BLaER1 treated with 17β-estradiol and CSF1 and Interleukin-3, amounts not matched to agents 10 nM and 100 nM (cell line): Measurements from ENCODE around the gene BRD1.

Source experiments
- H3K27ac ChIP-seq, 11 experiments: shearing (Covaris generic); formaldehyde crosslinking; 2 replicates each; pipeline ENCODE4 v1.8.1; 2022
- H3K27me3 ChIP-seq, 11 experiments: shearing (Covaris generic); formaldehyde crosslinking; 2 replicates each; pipeline ENCODE4 v1.8.1; 2022
- H3K36me3 ChIP-seq, 11 experiments: shearing (Covaris generic); formaldehyde crosslinking; 2 replicates each; pipeline ENCODE4 v1.8.1; 2022
- H3K4me1 ChIP-seq, 10 experiments: shearing (Covaris generic); formaldehyde crosslinking; 2 replicates each; pipeline ENCODE4 v1.8.1; 2022
- H3K4me2 ChIP-seq, 11 experiments: shearing (Covaris generic); formaldehyde crosslinking; 2 replicates each; pipeline ENCODE4 v1.8.1; 2022
- H3K4me3 ChIP-seq, 10 experiments: shearing (Covaris generic); formaldehyde crosslinking; 2 replicates each; pipeline ENCODE4 v1.8.1; 2022
- H3K9ac ChIP-seq, 11 experiments: shearing (Covaris generic); formaldehyde crosslinking; 2 replicates each; pipeline ENCODE4 v1.8.1; 2022
- H3K9me3 ChIP-seq, 11 experiments: shearing (Covaris generic); formaldehyde crosslinking; replicated peaks in 1 of 11; 2 replicates each; pipeline ENCODE4 v1.8.1; 2022
- H4K20me1 ChIP-seq, 11 experiments: shearing (Covaris generic); formaldehyde crosslinking; 2 replicates each; pipeline ENCODE4 v1.8.1; 2022
- Cebpa-rat ChIP-seq, 11 experiments: shearing (Covaris generic); IDR thresholded peaks; 2 replicates each; pipeline ENCODE4 v1.8.1; 2022

Gene BRD1

DNA sequence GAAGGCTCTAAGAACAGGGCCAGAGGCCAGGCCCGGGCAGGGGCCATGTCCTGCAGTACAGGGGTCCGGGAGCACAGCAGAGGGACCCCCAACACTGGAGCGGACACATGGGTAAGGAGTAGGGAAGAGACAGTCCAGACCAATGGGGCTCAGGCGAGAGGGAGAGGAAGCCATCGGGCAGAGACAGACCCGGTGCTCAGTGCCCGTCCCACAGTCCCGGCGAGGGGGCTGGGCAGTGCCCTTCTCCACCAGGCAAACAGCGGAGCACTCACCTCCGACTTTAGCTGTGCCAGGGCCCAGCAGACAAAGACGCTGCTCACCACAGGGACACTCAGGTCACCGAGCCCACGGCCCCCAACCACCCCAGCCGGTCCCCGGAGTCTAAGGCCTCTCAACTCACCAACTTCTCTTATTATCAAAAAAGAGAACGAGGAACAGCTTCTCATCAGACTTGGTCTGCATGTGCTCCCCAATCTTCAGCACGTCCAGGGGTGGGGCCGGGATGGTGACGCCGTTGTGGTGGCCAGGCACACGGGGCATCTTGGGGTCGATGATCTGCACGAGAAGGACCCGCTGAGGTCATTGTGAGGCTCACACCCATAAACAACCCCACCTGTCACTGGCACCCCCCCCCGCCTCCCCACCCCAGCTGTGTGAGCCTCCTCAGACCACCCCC lies 52.3 kb downstream of the BRD1 start:
- Histone ChIP-seq H3K9ac (peak overlapping the region in 7 of 11 experiments; percentile 22 to 72 (median 47); a peak in 12 of 22 replicates), H3K4me1 (peaks cover 9 to 96% (median 87%) of the 10 kb centered on the region in 10 experiments; a peak in 19 of 20 replicates), H3K4me3 (no peak overlapping the region; a peak in 2 of 20 replicates), H4K20me1 (peaks cover 49 to 99% (median 96%) of the 10 kb centered on the region in 11 experiments), H3K27ac (peak overlapping the region in 7 of 11 experiments; percentile 32 to 79 (median 71); a peak in 14 of 22 replicates), H3K36me3 (peaks cover 61 to 83% (median 69%) of the 10 kb centered on the region in 11 experiments), H3K4me2 (peak overlapping the region in 10 of 11 experiments; percentile 28 to 92 (median 77); a peak in 19 of 22 replicates), H3K27me3 (no peaks in the 10 kb centered on the region), H3K9me3 (no peaks in the 10 kb centered on the region)
- TF ChIP-seq Cebpa-rat (IDR thresholded peaks at IDR 0.05) = no peak

DNA sequence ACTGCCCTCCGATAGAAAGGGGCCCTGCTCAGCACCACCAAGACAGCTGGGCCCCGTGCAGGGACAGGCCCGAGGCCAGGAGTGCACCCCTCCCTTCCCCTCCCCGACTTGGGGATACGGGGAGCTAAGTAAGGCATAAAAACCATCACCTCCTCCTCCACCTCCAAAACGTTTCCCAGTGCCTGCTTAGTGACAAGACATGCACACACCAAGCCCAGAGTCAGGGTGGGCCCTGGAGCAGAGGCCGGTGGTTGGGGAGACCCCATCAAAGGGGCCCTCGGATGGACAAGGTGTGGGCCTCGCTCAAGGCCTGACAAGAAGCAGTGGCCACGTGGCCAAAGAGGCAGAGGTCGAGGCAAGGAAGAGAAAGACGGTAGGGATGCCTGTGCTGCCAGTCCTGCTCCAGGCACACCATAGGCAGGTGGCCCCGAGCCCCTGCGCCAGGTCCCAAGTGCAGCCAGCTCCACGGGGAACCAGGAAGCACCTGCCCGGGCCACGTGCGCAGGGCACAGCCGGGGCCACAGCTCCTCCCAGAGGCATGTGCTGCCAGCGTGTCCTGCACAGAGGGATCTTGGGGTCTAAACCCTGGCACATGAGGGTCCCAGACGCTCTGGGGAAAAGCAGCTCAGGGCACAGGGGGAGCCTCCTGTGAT lies 53.0 kb downstream of the BRD1 start:
- H3K4me1 ChIP-seq = peaks cover 9 to 96% (median 87%) of the 10 kb centered on the region in 10 experiments; a peak in 19 of 20 replicates
- H3K9me3 ChIP-seq = no peaks in the 10 kb centered on the region
- H3K27me3 ChIP-seq = no peaks in the 10 kb centered on the region
- H3K4me2 ChIP-seq = peak overlapping the region; percentile 0 to 92 (median 77); a peak in 19 of 22 replicates
- H3K27ac ChIP-seq = peak overlapping the region in 7 of 11 experiments; percentile 32 to 79 (median 71); a peak in 14 of 22 replicates
- no peak for TF ChIP-seq Cebpa-rat (IDR thresholded peaks at IDR 0.05)
- peak overlapping the region in 7 of 11 experiments; percentile 22 to 72 (median 47); a peak in 12 of 22 replicates for H3K9ac ChIP-seq
- peaks cover 42 to 99% (median 91%) of the 10 kb centered on the region in 11 experiments for H4K20me1 ChIP-seq
- H3K4me3 ChIP-seq = no peak overlapping the region; a peak in 2 of 20 replicates
- peaks cover 54 to 76% (median 62%) of the 10 kb centered on the region in 11 experiments for H3K36me3 ChIP-seq

DNA sequence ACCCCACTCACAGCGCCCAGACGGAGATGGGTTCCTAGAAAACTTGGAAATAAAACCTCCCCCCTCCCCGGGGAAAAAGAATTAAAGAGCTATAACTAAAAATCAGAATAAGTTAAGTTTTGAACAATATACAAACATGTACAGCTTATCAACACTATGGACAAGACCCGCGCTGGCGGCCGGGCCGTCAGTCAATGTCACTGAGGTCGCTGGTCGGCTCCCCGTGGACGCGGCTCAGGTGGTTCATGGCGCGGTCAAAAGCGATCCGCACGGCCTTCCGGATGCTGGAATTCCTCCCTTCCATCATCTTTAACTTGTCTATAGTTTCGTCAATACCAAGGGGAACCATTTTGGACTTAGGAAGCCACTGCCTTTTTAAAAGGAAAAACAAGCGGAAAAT lies 53.6 kb downstream of the BRD1 start:
- TF ChIP-seq Cebpa-rat (IDR thresholded peaks at IDR 0.05) = no peak
- Histone ChIP-seq H3K27ac (peak overlapping the region in 6 of 11 experiments; percentile 3 to 79 (median 74); a peak in 8 of 22 replicates), H3K27me3 (no peaks in the 10 kb centered on the region), H3K9ac (peak overlapping the region in 5 of 11 experiments; percentile 22 to 72 (median 53); a peak in 8 of 22 replicates), H3K9me3 (no peaks in the 10 kb centered on the region), H3K36me3 (peaks cover 48 to 70% (median 56%) of the 10 kb centered on the region in 11 experiments), H4K20me1 (peaks cover 36 to 99% (median 89%) of the 10 kb centered on the region in 11 experiments), H3K4me2 (peak overlapping the region in 10 of 11 experiments; percentile 10 to 92 (median 77); a peak in 19 of 22 replicates), H3K4me1 (peaks cover 9 to 97% (median 87%) of the 10 kb centered on the region in 10 experiments; a peak in 19 of 20 replicates), H3K4me3 (no peak overlapping the region)

DNA sequence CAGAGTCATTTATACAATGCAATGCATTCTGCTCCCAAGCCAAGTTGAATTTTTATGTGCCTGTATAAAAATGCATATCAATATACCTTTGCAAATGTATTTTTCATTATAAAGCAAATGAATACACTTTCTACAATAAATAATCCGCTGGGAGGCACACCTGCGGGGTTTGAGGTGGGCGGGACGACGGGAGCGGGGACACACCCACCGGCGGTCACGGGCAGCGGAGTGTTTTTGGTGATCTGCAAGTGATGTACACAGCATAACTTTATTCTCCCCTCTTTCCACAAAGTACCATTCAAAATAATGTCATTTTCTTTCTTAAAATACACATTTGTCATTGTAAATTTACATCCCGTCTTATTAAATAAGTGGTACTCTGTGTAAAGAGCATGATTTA lies 54.1 kb downstream of the BRD1 start:
- H3K27ac ChIP-seq = peak overlapping the region in 6 of 11 experiments; percentile 3 to 79 (median 74); a peak in 9 of 22 replicates
- H3K27me3 ChIP-seq = no peaks in the 10 kb centered on the region
- peaks cover 48 to 67% (median 53%) of the 10 kb centered on the region in 11 experiments for H3K36me3 ChIP-seq
- peaks cover 9 to 99% (median 90%) of the 10 kb centered on the region in 10 experiments; a peak in 19 of 20 replicates for H3K4me1 ChIP-seq
- peak overlapping the region in 2 of 10 experiments; percentile 8 to 25; a peak in 1 of 20 replicates for H3K4me3 ChIP-seq
- no peak for TF ChIP-seq Cebpa-rat (IDR thresholded peaks at IDR 0.05)
- peaks cover 33 to 99% (median 87%) of the 10 kb centered on the region in 11 experiments for H4K20me1 ChIP-seq
- peak overlapping the region in 3 of 11 experiments; percentile 53 to 72 (median 68); a peak in 6 of 22 replicates for H3K9ac ChIP-seq
- peak overlapping the region in 10 of 11 experiments; percentile 10 to 92 (median 77); a peak in 19 of 22 replicates for H3K4me2 ChIP-seq
- no peaks in the 10 kb centered on the region for H3K9me3 ChIP-seq

DNA sequence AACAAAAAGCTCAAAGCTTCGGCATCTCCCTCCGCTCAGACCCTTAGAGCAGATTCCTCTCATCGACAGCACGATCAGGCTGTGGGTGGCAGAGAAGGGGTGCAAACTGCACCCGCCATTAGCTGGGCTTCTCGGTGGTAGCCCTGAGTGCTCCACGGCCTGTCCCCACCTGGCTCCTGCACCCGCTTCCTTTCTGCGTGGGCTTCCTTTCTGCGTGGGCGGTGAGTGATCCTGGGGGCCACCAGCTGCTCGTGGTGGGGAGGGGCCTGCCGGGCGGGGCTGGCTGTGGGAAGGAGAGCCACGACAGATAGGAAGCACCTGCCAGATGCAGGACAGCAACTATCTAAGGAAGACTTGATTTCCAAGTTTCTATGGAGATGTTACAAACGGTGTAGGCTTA lies 55.0 kb downstream of the BRD1 start:
- Histone ChIP-seq H3K4me3 (peak overlapping the region in 3 of 10 experiments; percentile 8 to 25 (median 21); a peak in 1 of 20 replicates), H3K27me3 (no peaks in the 10 kb centered on the region), H4K20me1 (peaks cover 24 to 97% (median 78%) of the 10 kb centered on the region in 11 experiments), H3K4me2 (peak overlapping the region in 10 of 11 experiments; percentile 10 to 92 (median 76); a peak in 18 of 22 replicates), H3K9ac (peak overlapping the region in 5 of 11 experiments; percentile 43 to 75 (median 62); a peak in 7 of 22 replicates), H3K4me1 (peaks cover 9 to 99% (median 96%) of the 10 kb centered on the region in 10 experiments; a peak in 19 of 20 replicates), H3K27ac (peak overlapping the region in 7 of 11 experiments; percentile 8 to 79 (median 77); a peak in 12 of 22 replicates), H3K36me3 (peaks cover 39 to 59% (median 46%) of the 10 kb centered on the region in 11 experiments), H3K9me3 (no peaks in the 10 kb centered on the region)
- no peak for TF ChIP-seq Cebpa-rat (IDR thresholded peaks at IDR 0.05)

DNA sequence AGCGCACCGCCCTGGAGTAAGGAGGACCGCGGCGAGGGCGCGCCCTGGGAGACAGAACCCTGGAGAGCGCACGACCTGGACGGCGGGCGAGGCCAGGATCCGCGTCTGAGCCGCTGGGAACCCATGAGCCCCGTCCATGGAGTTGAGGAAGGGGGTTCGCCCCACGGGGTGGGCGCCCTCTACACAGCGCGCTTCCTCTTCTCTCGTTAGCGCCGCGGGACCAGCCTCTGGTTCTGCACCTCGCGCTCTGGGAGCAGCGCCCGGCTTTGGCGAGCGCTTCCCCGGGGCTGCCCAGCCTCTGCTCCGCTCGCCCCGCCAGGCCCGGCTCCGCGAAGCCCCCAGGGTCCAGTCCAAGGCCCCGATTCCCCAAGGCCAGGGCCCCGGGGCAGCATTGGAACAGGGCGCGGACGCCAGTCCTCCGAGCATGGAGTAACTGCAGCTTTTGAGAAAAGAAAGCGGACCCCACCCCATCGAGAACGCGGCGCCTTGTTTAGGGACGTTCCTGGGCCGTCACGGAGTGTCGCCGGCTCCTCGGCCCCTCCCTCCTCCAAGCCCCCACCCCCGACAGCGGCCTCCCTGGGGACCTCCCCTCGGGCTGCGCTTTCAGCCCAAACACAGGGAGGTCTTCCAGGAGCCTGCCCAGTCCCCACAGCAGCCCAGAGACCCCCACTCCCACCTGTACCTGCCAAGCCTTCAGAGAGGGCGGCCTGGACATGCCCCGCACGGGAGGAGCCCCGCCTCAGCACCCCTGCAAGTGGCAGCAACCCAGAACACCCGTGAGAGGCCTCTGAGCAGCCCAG lies 56.2 kb downstream of the BRD1 start:
- no peak overlapping the region; a peak in 1 of 20 replicates for H3K4me3 ChIP-seq
- peaks cover 9 to 91% (median 90%) of the 10 kb centered on the region in 10 experiments; a peak in 19 of 20 replicates for H3K4me1 ChIP-seq
- H4K20me1 ChIP-seq = peaks cover 12 to 88% (median 66%) of the 10 kb centered on the region in 11 experiments
- peaks cover 27 to 46% (median 33%) of the 10 kb centered on the region in 11 experiments for H3K36me3 ChIP-seq
- peaks cover 8 to 10% (median 8%) of the 10 kb centered on the region in 11 experiments; a peak in 21 of 22 replicates for H3K9me3 ChIP-seq
- peak overlapping the region in 4 of 11 experiments; percentile 77 to 79 (median 78); a peak in 9 of 22 replicates for H3K27ac ChIP-seq
- TF ChIP-seq Cebpa-rat (IDR thresholded peaks at IDR 0.05) = no peak
- H3K27me3 ChIP-seq = no peaks in the 10 kb centered on the region
- peak overlapping the region in 5 of 11 experiments; percentile 20 to 75 (median 62); a peak in 6 of 22 replicates for H3K9ac ChIP-seq
- H3K4me2 ChIP-seq = peak overlapping the region in 9 of 11 experiments; percentile 46 to 92 (median 77); a peak in 18 of 22 replicates

DNA sequence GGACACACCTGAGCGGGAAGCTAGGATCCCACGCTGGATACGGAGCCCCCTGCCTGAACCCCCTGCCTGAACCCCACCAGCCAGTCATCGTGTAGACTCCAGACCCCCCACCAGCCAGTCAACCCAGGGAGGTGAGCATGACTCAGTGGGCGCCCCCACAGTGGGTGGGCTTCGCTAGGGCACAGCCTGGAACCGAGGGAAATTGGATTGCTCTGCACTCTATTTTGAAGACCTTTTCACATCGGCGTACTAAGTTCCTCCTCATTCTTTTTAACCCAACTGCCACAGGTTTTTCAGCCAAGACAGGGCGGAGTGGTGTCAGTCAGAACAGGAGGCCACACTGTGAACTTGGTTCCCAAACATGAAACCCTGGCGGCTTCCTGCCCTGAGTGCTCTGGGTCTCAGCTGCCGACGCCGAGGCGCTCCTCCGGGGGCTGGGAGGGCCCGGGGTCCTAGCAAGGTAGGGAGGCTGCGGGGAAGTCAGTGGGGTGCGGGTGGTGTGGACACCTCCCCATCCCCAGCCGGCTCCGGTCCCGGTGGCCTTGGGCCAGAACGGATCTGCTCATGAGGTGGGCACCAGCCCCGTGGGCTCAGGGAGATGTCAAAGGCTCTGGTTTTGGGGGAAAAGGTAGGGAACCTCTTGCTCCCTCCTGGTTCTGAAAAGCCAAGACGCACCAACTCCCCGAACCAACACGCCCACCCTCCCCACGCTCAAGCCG lies 57.0 kb downstream of the BRD1 start:
- H3K4me2 ChIP-seq = peak overlapping the region in 9 of 11 experiments; percentile 46 to 92 (median 77); a peak in 17 of 22 replicates
- no peak for TF ChIP-seq Cebpa-rat (IDR thresholded peaks at IDR 0.05)
- peaks cover 21 to 40% (median 27%) of the 10 kb centered on the region in 11 experiments; a peak in 21 of 22 replicates for H3K36me3 ChIP-seq
- H3K9me3 ChIP-seq = peaks cover 8 to 17% (median 14%) of the 10 kb centered on the region in 11 experiments; a peak in 21 of 22 replicates
- peaks cover 6 to 81% (median 59%) of the 10 kb centered on the region in 11 experiments; a peak in 18 of 22 replicates for H4K20me1 ChIP-seq
- H3K27ac ChIP-seq = peak overlapping the region in 6 of 11 experiments; percentile 36 to 79 (median 77); a peak in 10 of 22 replicates
- no peaks in the 10 kb centered on the region for H3K27me3 ChIP-seq
- no peak overlapping the region for H3K4me3 ChIP-seq
- peak overlapping the region in 5 of 11 experiments; percentile 20 to 75 (median 62); a peak in 7 of 22 replicates for H3K9ac ChIP-seq
- H3K4me1 ChIP-seq = peaks cover 9 to 90% (median 87%) of the 10 kb centered on the region in 10 experiments; a peak in 18 of 20 replicates
